ENCODE results near the gene UXT.

- TF ChIP-seq EZH2 (IDR thresholded peaks at IDR 0.05; ENCODE audit: low read length, missing control alignments) (no peak), CTCF (conservative IDR thresholded peaks at IDR 0.05 in 1 of 2, IDR thresholded peaks at IDR 0.05 in 1 of 2; ENCODE audit: low read depth in 1 of 2, low read length in 2 of 2) (no peak)
These were observed 13.4 kb downstream of the UXT start for GRCh38 chrX:47645530-47645929.
